Endometrial microvascular endothelial cells (primary cell): ENCODE results near the gene CTBP2. TPM values are rescaled to one million over a fixed set of nuclear protein-coding genes. Genes with fewer than 3 reads are reported as not detected.
"Not testable (repeated sequence)": the region's sequence is repeated elsewhere in the genome, so short reads cannot be mapped to it uniquely, and the experiment has no call there.

Experiments used
- in situ Hi-C: cut with HindIII; loops from 2 replicates; pipeline ENCODE4 v1.10.0; 2017; ENCODE audit warnings: low sequenced_read_pairs, low pct_unique_long_range_greater_than_20kb; ENCODE audit errors: inconsistent ontology term
- total RNA-seq: library from RNA; depleted of rRNA; stranded (reverse); fragments of >200 nt; gene quantifications from one replicate; pipeline ENCODE4 v1.2.3, GENCODE V29; 2015; ENCODE audit errors: inconsistent ontology term

The CTBP2 gene
- total RNA-seq, 1 donor from 2014 or later = 89.9 TPM

DNA sequence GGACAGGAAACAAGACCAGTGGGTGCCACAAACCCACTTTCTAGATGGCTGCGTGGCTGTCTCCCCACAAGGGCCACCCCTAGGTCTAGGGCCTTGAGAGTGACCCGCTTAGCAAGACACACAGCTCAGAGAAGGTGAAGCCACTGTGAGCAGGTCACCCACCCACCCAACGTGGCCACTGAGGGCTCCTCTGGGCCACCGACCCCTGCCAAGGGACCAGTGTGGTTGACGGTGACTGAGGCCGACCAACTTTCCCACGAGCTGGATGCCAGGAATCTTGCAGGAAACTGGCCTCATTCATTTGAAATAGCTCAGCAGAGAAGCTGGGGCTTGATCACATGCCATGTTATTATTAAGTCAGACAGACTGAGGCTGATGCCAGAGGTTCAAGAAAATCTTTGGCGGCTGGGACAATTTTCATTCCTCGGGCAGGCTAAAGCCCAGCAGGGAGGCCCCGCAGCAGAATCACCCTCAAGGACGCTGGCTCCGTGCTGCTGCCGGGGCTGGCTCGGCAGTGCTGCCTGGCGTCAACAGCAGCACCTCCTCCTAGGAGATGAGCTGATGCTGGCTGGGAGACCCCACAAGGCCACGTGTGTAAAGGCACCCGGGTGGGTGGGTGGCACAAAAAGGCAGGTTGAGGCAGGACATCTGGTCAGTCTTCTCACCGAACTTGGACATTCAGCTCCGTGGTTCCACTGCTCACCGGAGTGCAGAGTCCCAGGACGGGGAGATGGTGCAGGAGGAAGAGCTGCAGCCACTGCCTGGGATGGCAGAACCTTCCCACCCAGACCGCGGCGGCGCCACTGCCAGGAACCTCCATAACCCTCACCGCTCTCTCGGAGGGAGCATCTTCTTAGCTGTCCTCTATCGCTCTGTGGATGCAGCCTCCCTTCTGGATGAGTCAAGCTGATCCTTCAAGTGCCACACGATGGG lies 160.7 kb downstream of the CTBP2 start:
- in situ Hi-C loops = no loop called here

GRCh38 chr10:124998624-124999291 lies 161.6 kb downstream of the CTBP2 start:
- in situ Hi-C loops = no loop called here

DNA sequence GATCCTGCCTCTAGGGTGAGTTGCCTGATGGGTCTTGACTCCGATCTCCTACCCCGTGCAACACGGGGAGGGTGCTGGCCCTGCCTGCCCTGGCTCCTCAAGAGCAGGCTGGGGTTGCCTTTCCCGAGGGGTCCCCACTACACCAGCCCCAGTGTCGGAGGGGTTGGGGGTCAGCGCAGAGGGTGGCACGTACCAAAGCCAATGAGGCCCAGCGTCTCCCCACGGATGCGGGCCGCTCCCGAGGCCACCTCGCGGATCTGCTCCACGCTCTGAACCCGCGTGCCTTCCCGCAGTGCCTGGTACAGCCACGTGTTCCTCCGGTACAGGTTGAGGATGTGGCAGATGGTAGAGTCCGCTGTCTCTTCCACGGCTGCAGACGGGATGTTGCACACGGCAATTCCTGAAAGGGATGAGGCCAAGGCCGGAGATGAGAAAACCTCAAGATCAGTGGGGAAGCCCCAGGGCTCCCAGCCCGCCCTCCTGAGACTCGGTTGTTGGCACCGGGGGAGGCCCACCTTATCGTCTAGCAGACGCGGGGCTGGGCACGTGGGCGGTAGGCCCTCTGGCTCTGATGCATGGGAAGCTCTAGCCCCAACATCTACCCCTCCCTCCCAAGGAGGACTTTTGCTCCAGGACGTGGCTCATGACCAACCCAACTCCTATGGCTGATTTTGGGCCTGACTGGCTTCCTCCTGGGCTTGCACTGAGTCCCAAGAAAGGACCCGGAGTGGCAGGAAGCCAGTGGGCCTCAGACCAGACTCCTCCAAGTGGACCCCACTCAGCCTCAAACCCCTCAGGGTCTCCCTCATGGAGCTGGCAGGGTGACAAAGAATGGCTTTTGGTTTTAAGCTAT lies 162.4 kb downstream of the CTBP2 start:
- in situ Hi-C loops = no loop called here

- in situ Hi-C loops = no loop called here
Observed at GRCh38 chr10:124997306-124997705, 163.1 kb downstream of the CTBP2 start.

GRCh38 chr10:124996854-124997215 lies 163.5 kb downstream of the CTBP2 start:
- in situ Hi-C loops = no loop called here

DNA sequence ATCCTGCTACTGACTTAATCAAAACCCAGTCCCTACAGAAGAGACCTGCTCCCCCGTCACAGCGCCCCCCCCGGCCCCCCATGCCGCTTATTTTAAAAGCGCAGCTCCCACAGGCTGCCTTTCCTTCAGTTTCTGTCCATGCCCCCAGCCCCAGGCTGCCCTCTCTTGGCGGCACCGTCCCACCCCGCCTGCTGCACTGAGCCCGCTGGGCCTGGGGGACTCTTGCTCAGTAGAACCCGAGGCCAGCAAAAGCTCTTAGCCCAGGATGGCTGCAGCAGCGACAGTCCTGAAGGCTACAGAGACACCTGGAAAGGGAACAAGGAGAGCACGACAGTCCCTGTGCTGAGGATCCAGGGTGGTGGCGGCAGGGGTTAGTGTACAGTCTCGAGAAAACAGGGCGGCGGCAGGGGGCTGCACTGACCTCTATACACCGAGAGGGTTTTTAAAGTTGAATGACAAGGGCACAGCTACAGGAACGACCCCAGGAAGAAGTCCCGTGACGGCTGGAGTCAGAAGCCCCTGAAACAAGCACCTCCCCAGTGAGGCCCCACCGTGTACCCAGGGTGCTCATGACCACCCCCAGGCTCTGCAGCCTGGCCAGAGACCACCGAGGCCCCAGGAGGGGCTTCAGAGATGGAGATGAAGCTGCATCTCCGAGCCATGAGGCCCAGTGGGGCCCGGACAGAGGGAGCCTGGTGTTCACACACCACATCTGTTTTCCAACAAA lies 164.1 kb downstream of the CTBP2 start:
- in situ Hi-C loops = no loop called here

GRCh38 chr10:124995605-124996004 lies 164.8 kb downstream of the CTBP2 start:
- in situ Hi-C loops = no loop called here

GRCh38 chr10:124994573-124995473 lies 165.5 kb downstream of the CTBP2 start:
- in situ Hi-C loops = no loop called here

- in situ Hi-C loops = no loop called here
Observed at GRCh38 chr10:124993736-124994451, 166.5 kb downstream of the CTBP2 start.

DNA sequence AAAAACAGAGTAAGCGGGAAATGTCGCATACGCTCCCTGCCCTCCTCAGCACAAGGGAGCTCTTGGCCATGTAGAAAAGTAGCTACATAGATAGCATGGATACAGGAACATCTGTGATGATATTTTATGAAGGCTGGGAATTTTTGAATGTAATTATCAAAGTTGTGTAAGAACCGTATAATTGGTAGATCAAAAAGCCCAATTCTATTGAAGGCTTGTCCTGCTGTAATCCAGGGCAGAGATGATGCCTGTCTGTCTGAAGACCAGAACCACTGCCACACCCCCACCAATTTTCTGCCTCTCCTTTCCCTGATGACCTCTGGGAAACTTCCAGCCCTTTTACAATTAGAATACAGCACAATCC lies 167.0 kb downstream of the CTBP2 start:
- in situ Hi-C loops = no loop called here

DNA sequence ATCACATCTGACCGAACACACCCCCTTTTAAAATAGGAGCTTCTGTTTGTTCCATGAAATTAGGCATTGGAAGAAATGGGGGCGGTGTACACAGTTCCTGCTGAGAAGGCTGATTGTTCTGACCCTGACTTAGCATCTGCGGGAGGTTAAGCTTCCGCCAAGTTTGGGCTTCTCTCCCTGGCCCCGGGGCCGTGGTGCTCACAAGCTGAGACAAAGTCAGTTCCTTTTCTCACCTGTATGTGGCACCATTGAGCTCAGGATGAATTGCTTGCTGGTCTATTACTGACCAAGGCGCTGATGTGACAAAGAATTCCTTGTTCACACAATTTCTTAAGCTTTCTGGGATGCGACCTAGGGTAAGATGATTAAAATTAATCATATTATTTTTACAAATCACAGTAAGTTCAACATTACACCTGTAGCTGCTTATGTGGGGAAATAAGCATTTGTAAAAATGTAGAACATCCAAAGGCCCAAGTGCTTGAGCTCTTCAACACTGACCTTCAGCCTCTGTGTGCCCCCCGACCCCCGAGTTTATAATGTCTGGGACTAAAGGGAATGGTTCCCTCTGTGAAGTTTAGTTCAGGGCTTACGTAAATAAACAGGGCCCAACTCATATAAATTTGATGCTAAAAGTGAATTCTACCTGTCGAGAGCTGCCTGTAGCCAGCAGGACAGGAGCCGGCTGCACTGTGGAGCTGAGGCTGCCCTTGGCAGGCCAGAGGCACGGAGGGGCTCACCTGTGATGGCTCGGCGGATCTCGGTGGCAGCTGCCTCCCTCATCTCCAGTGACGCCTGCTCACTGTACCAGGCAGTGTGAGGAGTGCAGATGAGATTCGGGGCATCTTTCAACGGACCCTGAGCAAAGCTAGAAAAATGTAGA lies 167.7 kb downstream of the CTBP2 start:
- in situ Hi-C loops = no loop called here

DNA sequence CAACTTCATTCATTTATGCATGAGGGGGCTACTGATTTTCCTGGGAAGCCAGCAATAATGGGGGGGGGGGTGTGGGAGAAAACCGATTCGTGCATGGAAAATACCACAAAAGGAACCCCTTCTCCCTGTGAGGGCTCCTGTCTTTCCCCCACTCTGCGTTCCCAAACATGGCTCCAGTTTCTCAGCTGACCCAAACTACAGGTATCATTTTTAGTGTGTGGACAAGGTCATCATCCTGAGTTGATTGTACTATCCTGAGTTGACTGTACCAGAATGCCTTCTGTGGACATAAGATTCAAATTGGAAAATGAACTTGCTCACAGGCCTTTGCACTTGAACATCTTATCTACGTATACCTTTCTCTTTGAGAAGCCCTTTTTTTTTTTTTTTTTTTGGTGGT lies 168.5 kb downstream of the CTBP2 start:
- in situ Hi-C loops = no loop called here

DNA sequence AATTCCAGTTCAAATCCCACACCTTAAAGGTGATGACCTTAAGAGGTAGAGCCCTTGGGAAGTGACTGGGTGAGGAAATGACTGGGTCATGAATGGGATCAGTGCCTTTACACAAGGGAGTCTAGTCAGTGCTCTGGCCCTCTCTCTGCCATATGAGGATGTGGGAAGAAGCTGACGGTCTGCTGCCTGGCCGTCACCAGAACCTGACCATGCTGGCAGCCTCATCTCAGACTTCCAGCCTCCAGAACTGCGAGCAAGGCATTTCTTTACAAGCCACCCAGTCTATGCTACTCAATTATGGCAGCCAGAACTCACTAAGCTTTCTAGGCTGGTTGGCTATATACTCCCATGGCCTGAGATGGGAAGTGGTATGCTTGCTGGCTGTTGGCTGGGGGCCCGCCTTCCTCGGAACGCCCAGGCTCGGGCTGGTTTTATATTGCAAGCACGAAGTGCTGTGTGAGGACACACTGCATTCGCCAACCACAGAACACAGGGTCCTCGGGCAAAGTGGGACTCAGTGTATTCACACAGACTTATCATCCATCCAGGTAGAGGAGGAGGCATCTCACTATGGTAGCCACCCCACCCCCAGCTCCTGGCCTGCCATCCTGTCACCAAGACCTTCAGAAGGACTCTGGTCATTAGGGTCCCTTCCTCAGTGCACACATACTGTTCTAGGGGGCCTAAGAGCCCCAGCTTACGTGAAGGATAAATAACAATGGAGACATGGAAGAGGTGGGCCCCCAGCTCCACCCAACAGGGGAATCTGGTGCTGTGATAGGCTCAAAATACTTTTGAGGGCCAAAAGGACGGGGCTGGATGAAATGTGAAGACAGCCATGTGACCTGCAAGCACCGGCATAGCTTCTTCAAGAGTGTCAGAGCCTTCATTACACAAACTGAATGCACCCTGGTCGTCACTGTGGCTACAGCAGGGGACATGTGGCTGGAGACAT lies 169.4 kb downstream of the CTBP2 start:
- in situ Hi-C loops = no loop called here

- in situ Hi-C loops = no loop called here
Observed at GRCh38 chr10:124989526-124989925, 170.8 kb downstream of the CTBP2 start.

DNA sequence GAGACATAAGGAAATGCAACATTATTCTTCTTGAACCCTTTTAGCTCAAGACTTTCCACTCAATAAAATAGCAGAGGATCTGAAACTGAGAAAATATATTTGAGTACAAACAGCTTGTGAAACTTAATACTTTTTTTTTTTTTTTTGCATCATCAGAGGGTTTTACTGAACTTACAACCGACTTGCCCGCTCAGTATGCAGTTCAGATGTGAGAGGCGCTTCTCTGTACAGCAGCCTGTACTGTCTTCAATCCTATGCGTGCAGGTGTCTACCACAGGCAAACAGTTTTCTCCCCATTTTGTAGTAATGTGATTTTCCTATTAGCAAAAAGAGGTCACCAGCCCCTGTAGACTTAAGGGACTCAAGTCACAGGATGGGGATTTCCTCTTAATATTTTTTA lies 171.6 kb downstream of the CTBP2 start:
- in situ Hi-C loops = not testable (repeated sequence)
